GM12865 (cell line): ENCODE results near the gene DYSF.

Experiments used
- DNase-seq: peaks from one replicate; pipeline ENCODE4 v3.0.0; 2010; ENCODE audit warnings: low read depth
- H3K4me3 ChIP-seq: 2 replicates; pipeline ENCODE4 v1.5.1; 2011; ENCODE audit warnings: mild to moderate bottlenecking, low read depth, low read length, control low read depth
- CTCF ChIP-seq: IDR thresholded peaks from 2 replicates; pipeline ENCODE4 v1.5.1; 2011; ENCODE audit warnings: low read length, control low read depth, low read depth, inconsistent platforms; ENCODE audit not compliant: insufficient read depth; ENCODE audit errors: missing control alignments

The DYSF gene

GRCh38 chr2:71492112-71492511, 38.8 kb downstream of the DYSF start:
- no peak for TF ChIP-seq CTCF
- no peak for DNase-seq
- H3K4me3 ChIP-seq, result no peak overlapping the region

DNA sequence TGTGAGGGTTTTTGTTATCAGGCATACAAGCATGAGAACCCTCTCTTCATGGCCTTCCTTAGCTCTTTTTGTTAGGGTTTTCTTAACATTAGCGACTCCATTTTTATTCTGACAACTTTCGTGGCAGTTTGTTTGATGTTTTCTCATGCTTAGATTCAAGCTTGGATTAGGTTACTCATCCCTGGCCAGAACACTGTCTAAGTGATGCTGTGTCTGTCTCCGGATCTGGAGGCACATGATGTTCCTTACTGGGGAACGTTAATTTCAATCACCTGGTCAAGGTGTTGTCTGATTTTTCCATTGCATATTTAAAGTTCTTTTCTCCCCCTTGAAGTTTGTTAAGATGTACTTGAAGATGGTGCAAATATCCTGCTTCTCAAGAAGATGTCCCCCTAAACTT, 40.7 kb downstream of the DYSF start:
- DNase-seq, result no peak
- H3K4me3 ChIP-seq, result no peak overlapping the region
- no peak for TF ChIP-seq CTCF

GRCh38 chr2:71494523-71495155, 41.3 kb downstream of the DYSF start:
- TF ChIP-seq CTCF, result no peak
- DNase-seq, result no peak
- H3K4me3 ChIP-seq, result no peak overlapping the region

- DNase-seq, result no peak
These were observed 42.9 kb downstream of the DYSF start for GRCh38 chr2:71496156-71496770.

GRCh38 chr2:71498261-71498701, 44.9 kb downstream of the DYSF start:
- DNase-seq, result no peak
- TF ChIP-seq CTCF, result no peak
- H3K4me3 ChIP-seq, result no peak overlapping the region

More at GRCh38 chr2:71496156-71496770, 42.9 kb downstream of the DYSF start:
- TF ChIP-seq CTCF, result no peak
- H3K4me3 ChIP-seq, result no peak overlapping the region

DNA sequence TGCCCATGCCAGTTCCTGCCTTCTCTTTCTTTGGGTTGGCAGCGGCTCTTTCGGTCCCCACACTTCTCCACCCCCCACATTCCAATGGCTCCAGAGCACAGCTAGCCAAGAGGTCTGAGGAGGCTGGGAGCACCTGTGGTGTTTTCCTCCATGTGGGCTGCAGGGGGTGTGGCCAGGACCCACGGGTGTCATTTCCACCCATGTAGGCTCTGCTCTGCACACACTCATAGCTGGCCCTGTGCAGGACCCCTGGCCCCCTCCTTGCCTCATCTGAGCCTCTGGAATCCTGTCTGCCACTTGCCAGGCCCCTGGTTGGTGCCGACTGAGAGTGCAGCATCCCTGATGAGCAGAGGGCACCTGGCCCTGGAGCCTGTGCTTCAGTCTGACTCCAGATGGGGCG, 46.3 kb downstream of the DYSF start:
- DNase-seq, result no peak
- TF ChIP-seq CTCF, result no peak
- H3K4me3 ChIP-seq, result no peak overlapping the region
